Stimulated activated CD4-positive, alpha-beta T cell treated with anti-CD3 and anti-CD28 coated beads, TNF-alpha, amount 100 ng/mL, for 1 hour (primary cell): ENCODE results near the gene CES2.
"Not testable (repeated sequence)": the region's sequence is repeated elsewhere in the genome, so short reads cannot be mapped to it uniquely, and the experiment has no call there.

Experiments
- DNase-seq, 3 donors: peaks; one replicate each; pipeline ENCODE4 v3.0.0-alpha.2; 2020; ENCODE audit warnings: low read depth in 3 of 3, low spot score in 1 of 3

Gene CES2

GRCh38 chr16:66976746-66977145 is 41.4 kb downstream of the CES2 start:
- no peak for DNase-seq

- peak; percentile 75 to 90 (median 76) for DNase-seq
Observed at GRCh38 chr16:66977341-66978113, 42.2 kb downstream of the CES2 start.

GRCh38 chr16:66979011-66979717 is 43.8 kb downstream of the CES2 start:
- DNase-seq = no peak

- DNase-seq = no peak
Observed at GRCh38 chr16:66983033-66983432, 47.7 kb downstream of the CES2 start.

GRCh38 chr16:66984892-66985311 is 49.6 kb downstream of the CES2 start:
- peak in 1 of 3 donors; percentile 27 for DNase-seq

GRCh38 chr16:66986559-66986958 is 51.2 kb downstream of the CES2 start:
- DNase-seq = no peak

- DNase-seq = no peak
Observed at GRCh38 chr16:66988197-66988788, 53.0 kb downstream of the CES2 start, which contains the start of gene CES4A. Gene CES4A, plus strand, starts transcription at chr16:66988589. Its CDS starts 184 bp downstream, at chr16:66988773.

- no peak for DNase-seq
Observed at GRCh38 chr16:66991545-66992077, 56.3 kb downstream of the CES2 start.

- not testable (repeated sequence) for DNase-seq
Observed at GRCh38 chr16:66993558-66993957, 58.2 kb downstream of the CES2 start.
